Neural progenitor cell (in vitro differentiated cells): ENCODE data around the gene OR11A1. TPM values are rescaled to one million over a fixed set of nuclear protein-coding genes. Genes with fewer than 3 reads are reported as not detected.

Experiments
- DNase-seq: peaks from one replicate; pipeline ENCODE4 v3.0.0-alpha.2; 2016; ENCODE audit warnings: low spot score
- H2AFZ ChIP-seq: fragments of 200-600 bp; sonication (generic); replicated peaks from 2 replicates; pipeline ENCODE4 v1.6.1; 2016; ENCODE audit warnings: antibody characterized with exemption
- H3F3A ChIP-seq: fragments of 200-600 bp; sonication (generic); 2 replicates; pipeline ENCODE4 v1.6.1; 2016; ENCODE audit warnings: antibody characterized with exemption, low read depth
- H3K27ac ChIP-seq: fragments of 200-600 bp; sonication (generic); 2 replicates; pipeline ENCODE4 v1.5.1; 2016; ENCODE audit warnings: mild to moderate bottlenecking
- H3K27me3 ChIP-seq: fragments of 200-600 bp; sonication (generic); 2 replicates; pipeline ENCODE4 v1.6.1; 2016; ENCODE audit warnings: mild to moderate bottlenecking, moderate library complexity
- H3K36me3 ChIP-seq: fragments of 200-600 bp; sonication (generic); 2 replicates; pipeline ENCODE4 v1.5.1; 2016
- H3K4me1 ChIP-seq: fragments of 200-600 bp; sonication (generic); 2 replicates; pipeline ENCODE4 v1.6.1; 2016; ENCODE audit warnings: mixed run types
- H3K4me2 ChIP-seq: fragments of 200-600 bp; sonication (generic); 2 replicates; pipeline ENCODE4 v1.6.1; 2016
- H3K4me3 ChIP-seq: fragments of 200-600 bp; sonication (generic); 2 replicates; pipeline ENCODE4 v1.5.1; 2016
- H3K79me2 ChIP-seq: fragments of 200-600 bp; sonication (generic); 2 replicates; pipeline ENCODE4 v1.6.1; 2016; ENCODE audit warnings: low read depth
- H3K9ac ChIP-seq: fragments of 200-600 bp; sonication (generic); 2 replicates; pipeline ENCODE4 v1.6.1; 2016
- H3K9me3 ChIP-seq: fragments of 200-600 bp; sonication (generic); 2 replicates; pipeline ENCODE4 v1.5.1; 2016; ENCODE audit warnings: low read depth
- H4K20me1 ChIP-seq: fragments of 200-600 bp; sonication (generic); 2 replicates; pipeline ENCODE4 v1.6.1; 2016; ENCODE audit warnings: low read depth
- H3K27ac Mint-ChIP-seq: 3 replicates; pipeline ENCODE4 v1.8.0; 2021; ENCODE audit warnings: mixed read lengths
- H3K27me3 Mint-ChIP-seq: 2 replicates; pipeline ENCODE4 v1.8.0; 2022; ENCODE audit warnings: low read depth, mild to moderate bottlenecking, inconsistent platforms, moderate library complexity, mixed read lengths; ENCODE audit not compliant: insufficient read depth
- H3K36me3 Mint-ChIP-seq: 3 replicates; pipeline ENCODE4 v1.8.0; 2021; ENCODE audit warnings: mixed read lengths
- H3K4me1 Mint-ChIP-seq: 3 replicates; pipeline ENCODE4 v1.8.0; 2021; ENCODE audit warnings: mixed read lengths
- H3K4me3 Mint-ChIP-seq: 3 replicates; pipeline ENCODE4 v1.8.0; 2021; ENCODE audit warnings: mild to moderate bottlenecking, moderate library complexity, mixed read lengths
- H3K9me3 Mint-ChIP-seq: 3 replicates; pipeline ENCODE4 v1.8.0; 2020; ENCODE audit warnings: mixed read lengths
- CTCF ChIP-seq: fragments of 200-600 bp; sonication (generic); IDR thresholded peaks from 2 replicates; pipeline ENCODE4 v1.5.1; 2017; ENCODE audit warnings: antibody characterized with exemption, mild to moderate bottlenecking
- EZH2 ChIP-seq: fragments of 200-600 bp; sonication (generic); IDR thresholded peaks from 2 replicates; pipeline ENCODE4 v1.6.1; 2017; ENCODE audit warnings: antibody characterized with exemption, mild to moderate bottlenecking, moderate library complexity
- EZH2phosphoT487 ChIP-seq: fragments of 200-600 bp; sonication (generic); IDR thresholded peaks from 2 replicates; pipeline ENCODE4 v1.6.1; 2017; ENCODE audit warnings: antibody characterized with exemption
- total RNA-seq: library from RNA; depleted of rRNA; stranded (reverse); fragments of >200 nt; gene quantifications from 2 replicates; pipeline ENCODE4 v1.2.3, GENCODE V29; 2015; ENCODE audit warnings: low replicate concordance

The OR11A1 gene
- total RNA-seq, 1 donor from 2014 or later = not detected

- Mint-ChIP-seq H3K4me1 (peaks cover 4% of the 10 kb centered on the region), H3K4me3 (no peak overlapping the region), H3K36me3 (peaks cover 2% of the 10 kb centered on the region), H3K9me3 (peaks cover 2% of the 10 kb centered on the region), H3K27me3 (peaks cover 4% of the 10 kb centered on the region), H3K27ac (no peak overlapping the region)
- Histone ChIP-seq H3K4me2 (no peak overlapping the region), H4K20me1 (no peaks in the 10 kb centered on the region), H3K27ac (no peak overlapping the region), H3K4me1 (no peaks in the 10 kb centered on the region), H3K27me3 (no peaks in the 10 kb centered on the region), H3K9me3 (no peaks in the 10 kb centered on the region), H3K4me3 (no peak overlapping the region), H2AFZ (no peak overlapping the region), H3K9ac (no peak overlapping the region), H3K79me2 (no peaks in the 10 kb centered on the region), H3F3A (no peaks in the 10 kb centered on the region), H3K36me3 (no peaks in the 10 kb centered on the region)
- TF ChIP-seq EZH2phosphoT487 (no peak), EZH2 (no peak), CTCF (no peak)
- DNase-seq = no peak
Observed at GRCh38 chr6:29500594-29500993, 43.7 kb upstream of the OR11A1 start.

GRCh38 chr6:29499704-29500103 lies 42.8 kb upstream of the OR11A1 start:
- Histone ChIP-seq H3K27me3 (no peaks in the 10 kb centered on the region), H3K9ac (no peak overlapping the region), H4K20me1 (no peaks in the 10 kb centered on the region), H3F3A (no peaks in the 10 kb centered on the region), H3K36me3 (no peaks in the 10 kb centered on the region), H2AFZ (no peak overlapping the region), H3K4me2 (no peak overlapping the region), H3K27ac (no peak overlapping the region), H3K79me2 (no peaks in the 10 kb centered on the region), H3K9me3 (no peaks in the 10 kb centered on the region), H3K4me3 (no peak overlapping the region), H3K4me1 (no peaks in the 10 kb centered on the region)
- Mint-ChIP-seq H3K36me3 (no peaks in the 10 kb centered on the region), H3K9me3 (no peaks in the 10 kb centered on the region), H3K4me1 (peaks cover 4% of the 10 kb centered on the region), H3K27me3 (peaks cover 2% of the 10 kb centered on the region), H3K27ac (no peak overlapping the region), H3K4me3 (no peak overlapping the region)
- TF ChIP-seq EZH2phosphoT487 (no peak), EZH2 (no peak), CTCF (no peak)
- no peak for DNase-seq

GRCh38 chr6:29496961-29497360 lies 40.1 kb upstream of the OR11A1 start:
- Histone ChIP-seq H3K36me3 (no peaks in the 10 kb centered on the region), H3K27me3 (no peaks in the 10 kb centered on the region), H3K4me3 (no peak overlapping the region), H3K9me3 (no peaks in the 10 kb centered on the region), H3K4me1 (no peaks in the 10 kb centered on the region), H3K27ac (no peak overlapping the region), H2AFZ (no peak overlapping the region), H4K20me1 (no peaks in the 10 kb centered on the region), H3K79me2 (no peaks in the 10 kb centered on the region), H3F3A (no peaks in the 10 kb centered on the region), H3K9ac (no peak overlapping the region), H3K4me2 (no peak overlapping the region)
- Mint-ChIP-seq H3K27ac (no peak overlapping the region), H3K9me3 (no peaks in the 10 kb centered on the region), H3K4me3 (no peak overlapping the region), H3K36me3 (no peaks in the 10 kb centered on the region), H3K4me1 (no peaks in the 10 kb centered on the region), H3K27me3 (peaks cover 2% of the 10 kb centered on the region)
- no peak for DNase-seq
- TF ChIP-seq CTCF (no peak), EZH2phosphoT487 (no peak), EZH2 (no peak)

GRCh38 chr6:29495571-29495970 lies 38.7 kb upstream of the OR11A1 start:
- Histone ChIP-seq H3K4me3 (no peak overlapping the region), H3K9me3 (no peaks in the 10 kb centered on the region), H2AFZ (no peak overlapping the region), H3K9ac (no peak overlapping the region), H4K20me1 (no peaks in the 10 kb centered on the region), H3F3A (no peaks in the 10 kb centered on the region), H3K4me2 (no peak overlapping the region), H3K27me3 (no peaks in the 10 kb centered on the region), H3K79me2 (no peaks in the 10 kb centered on the region), H3K27ac (no peak overlapping the region), H3K4me1 (no peaks in the 10 kb centered on the region), H3K36me3 (no peaks in the 10 kb centered on the region)
- Mint-ChIP-seq H3K27ac (no peak overlapping the region), H3K4me3 (no peak overlapping the region), H3K4me1 (no peaks in the 10 kb centered on the region), H3K27me3 (peaks cover 2% of the 10 kb centered on the region), H3K36me3 (no peaks in the 10 kb centered on the region), H3K9me3 (no peaks in the 10 kb centered on the region)
- no peak for TF ChIP-seq EZH2
- TF ChIP-seq EZH2phosphoT487 = no peak
- TF ChIP-seq CTCF = no peak
- no peak for DNase-seq
